Immature natural killer cell (primary cell): ENCODE results near the gene CPD. TPM values are rescaled to one million over a fixed set of nuclear protein-coding genes. Genes with fewer than 3 reads are reported as not detected.
A peak's percentile ranks its signal among the peaks of the same experiment; 100 is the strongest.
"Not testable (repeated sequence)": the region's sequence is repeated elsewhere in the genome, so short reads cannot be mapped to it uniquely, and the experiment has no call there.

Source experiments
- DNase-seq, 3 donors: peaks; one replicate each; pipeline ENCODE4 v3.0.0; 2022; ENCODE audit warnings: mixed read lengths in 1 of 3
- H3K27ac Mint-ChIP-seq, 6 donors: one replicate each; pipeline ENCODE4 v1.8.0; 2020; ENCODE audit warnings: mixed read lengths in 6 of 6, mild to moderate bottlenecking in 5 of 6, inconsistent platforms in 4 of 6, moderate library complexity in 3 of 6
- H3K27me3 Mint-ChIP-seq, 3 donors: one replicate each; pipeline ENCODE4 v1.8.0; 2020 to 2021; ENCODE audit warnings: low read depth in 3 of 3, mild to moderate bottlenecking in 3 of 3, mixed read lengths in 3 of 3, moderate library complexity in 3 of 3, inconsistent platforms in 1 of 3
- H3K36me3 Mint-ChIP-seq, 3 donors: one replicate each; pipeline ENCODE4 v1.8.0; 2020; ENCODE audit warnings: mixed read lengths in 3 of 3, inconsistent platforms in 2 of 3, mild to moderate bottlenecking in 2 of 3
- H3K4me1 Mint-ChIP-seq, 2 donors: one replicate each; pipeline ENCODE4 v1.8.0; 2020; ENCODE audit warnings: inconsistent platforms in 2 of 2, mild to moderate bottlenecking in 2 of 2, mixed read lengths in 2 of 2, moderate library complexity in 1 of 2
- H3K4me3 Mint-ChIP-seq, 5 donors: one replicate each; pipeline ENCODE4 v1.8.0; 2020; ENCODE audit warnings: mild to moderate bottlenecking in 5 of 5, mixed read lengths in 5 of 5, inconsistent platforms in 3 of 5, moderate library complexity in 3 of 5
- H3K9me3 Mint-ChIP-seq, 6 donors: one replicate each; pipeline ENCODE4 v1.8.0; 2020; ENCODE audit warnings: mild to moderate bottlenecking in 6 of 6, mixed read lengths in 6 of 6, inconsistent platforms in 4 of 6, moderate library complexity in 3 of 6
- polyA plus RNA-seq, 3 donors: library from polyadenylated mRNA; unstranded; fragments of 300-500 nt; fragmentation: Illumina TruSeq; gene quantifications; one replicate each; pipeline ENCODE4 v1.2.3, GENCODE V29; 2021

The CPD gene
- polyA plus RNA-seq, 3 donors from 2014 or later = 22.0 to 37.4 (median 24.8) TPM

DNA sequence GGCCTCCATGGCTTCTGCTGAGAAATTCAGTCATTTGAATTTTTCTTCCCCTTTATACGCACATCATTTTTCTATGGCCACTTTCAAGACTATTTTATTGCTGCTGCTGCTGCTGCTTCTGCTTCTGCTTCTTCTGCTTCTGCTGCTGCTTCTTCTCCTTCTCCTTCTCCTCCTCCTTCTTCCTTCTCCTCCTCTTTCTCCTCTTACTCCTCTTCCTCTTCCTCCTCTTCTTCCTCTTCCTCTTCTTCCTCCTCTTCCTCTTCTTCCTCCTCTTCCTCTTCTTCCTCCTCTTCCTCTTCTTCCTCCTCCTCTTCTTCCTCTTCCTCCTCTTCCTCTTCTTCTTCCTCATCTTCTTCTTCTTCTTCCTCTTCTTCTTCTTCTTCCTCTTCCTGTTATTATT is 22.4 kb downstream of the CPD start:
- Mint-ChIP-seq H3K4me3 (no peak overlapping the region), H3K36me3 (peaks cover 12 to 23% (median 22%) of the 10 kb centered on the region in 3 donors), H3K4me1 (peaks cover 26 to 56% of the 10 kb centered on the region in 2 donors), H3K27ac (peak overlapping the region in 3 of 6 donors; percentile 28 to 76 (median 49)), H3K27me3 (peaks cover 0 to 13% (median 0%) of the 10 kb centered on the region in 3 donors), H3K9me3 (peaks cover 0 to 1% (median 0%) of the 10 kb centered on the region in 6 donors)
- no peak for DNase-seq

DNA sequence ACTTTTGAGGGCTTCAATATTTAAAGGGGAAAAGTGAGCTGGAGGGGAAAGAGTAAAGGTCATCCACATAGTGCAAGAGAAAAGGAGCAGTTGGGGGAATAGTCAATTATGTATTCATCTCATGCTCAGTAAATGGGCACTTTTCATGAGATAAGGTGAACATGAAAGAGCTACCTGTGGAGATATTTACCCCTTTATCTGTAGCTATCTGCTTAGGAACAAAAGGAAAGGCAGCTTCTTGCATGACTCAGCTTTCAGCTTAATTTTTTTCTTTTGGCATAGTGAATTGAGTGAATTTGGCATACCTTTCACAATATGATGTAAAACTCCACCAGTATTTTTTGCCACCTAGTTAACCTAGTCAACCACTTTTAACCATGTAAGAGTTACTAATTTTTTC is 26.4 kb downstream of the CPD start:
- Mint-ChIP-seq H3K9me3 (peaks cover 0 to 1% (median 0%) of the 10 kb centered on the region in 6 donors), H3K4me3 (no peak overlapping the region), H3K27me3 (peaks cover 0 to 11% (median 0%) of the 10 kb centered on the region in 3 donors), H3K27ac (no peak overlapping the region), H3K36me3 (peaks cover 9 to 23% (median 22%) of the 10 kb centered on the region in 3 donors), H3K4me1 (peaks cover 43 to 73% of the 10 kb centered on the region in 2 donors)
- no peak for DNase-seq

DNA sequence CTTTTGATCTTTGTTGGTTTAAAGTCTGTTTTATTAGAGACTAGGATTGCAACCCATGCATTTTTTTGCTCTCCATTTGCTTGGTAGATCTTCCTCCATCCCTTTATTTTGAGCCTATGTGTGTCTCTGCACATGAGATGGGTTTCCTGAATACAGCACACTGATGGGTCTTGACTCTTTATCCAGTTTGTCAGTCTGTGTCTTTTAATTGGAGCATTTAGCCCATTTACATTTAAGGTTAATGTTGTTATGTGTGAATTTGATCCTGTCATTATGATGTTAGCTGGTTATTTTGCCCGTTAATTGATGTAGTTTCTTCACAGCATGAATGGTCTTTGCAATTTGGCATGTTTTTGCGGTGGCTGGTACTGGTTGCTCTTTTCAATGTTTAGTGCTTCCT is 31.9 kb downstream of the CPD start:
- not testable (repeated sequence) for H3K9me3 Mint-ChIP-seq, H3K36me3 Mint-ChIP-seq, H3K4me3 Mint-ChIP-seq, DNase-seq, H3K27me3 Mint-ChIP-seq
- peak overlapping the region in 1 of 6 donors; percentile 33 for H3K27ac Mint-ChIP-seq
- peaks cover 55 to 76% of the 10 kb centered on the region in 2 donors for H3K4me1 Mint-ChIP-seq

DNA sequence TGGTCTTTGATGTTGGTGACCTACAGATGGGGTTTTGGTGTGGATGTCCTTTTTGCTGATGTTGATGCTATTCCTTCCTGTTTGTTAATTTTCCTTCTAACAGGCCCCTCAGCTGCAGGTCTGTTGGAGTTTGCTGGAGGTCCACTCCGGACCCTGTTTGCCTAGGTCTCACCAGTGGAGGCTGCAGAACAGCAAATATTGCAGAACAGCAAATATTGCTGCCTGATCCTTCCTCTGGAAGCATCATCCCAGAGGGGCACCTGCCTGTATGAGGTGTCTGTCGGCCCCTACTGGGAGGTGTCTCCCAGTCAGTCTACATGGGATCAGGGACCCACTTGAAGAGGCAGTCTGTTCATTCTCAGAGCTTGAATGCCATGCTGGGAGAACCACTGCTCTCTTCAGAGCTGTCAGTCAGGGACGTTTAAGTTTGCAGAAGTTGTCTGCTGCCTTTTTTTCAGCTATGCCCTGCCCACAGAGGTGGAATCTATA is 33.3 kb downstream of the CPD start:
- not testable (repeated sequence) for H3K36me3 Mint-ChIP-seq, H3K9me3 Mint-ChIP-seq, DNase-seq, H3K4me3 Mint-ChIP-seq, H3K27me3 Mint-ChIP-seq, H3K27ac Mint-ChIP-seq
- peaks cover 55 to 72% of the 10 kb centered on the region in 2 donors for H3K4me1 Mint-ChIP-seq

DNA sequence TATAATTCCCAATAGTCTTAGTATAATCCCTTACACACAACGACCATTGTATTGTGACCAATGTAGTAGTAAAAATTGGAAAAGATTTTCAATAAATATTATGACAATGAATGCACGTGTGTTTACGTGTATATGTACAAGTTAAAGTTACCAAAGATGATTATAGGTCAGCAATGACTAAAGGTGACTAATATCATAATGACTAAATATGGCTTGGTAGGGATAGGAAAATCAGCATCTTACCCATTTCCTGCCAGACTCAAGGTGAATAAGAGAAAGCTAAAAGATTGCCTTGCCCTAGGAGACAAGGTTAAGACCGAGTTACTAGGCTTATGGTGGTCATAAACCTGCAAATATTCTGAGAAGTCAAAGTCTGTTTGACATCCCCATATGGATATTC is 34.4 kb downstream of the CPD start:
- H3K4me1 Mint-ChIP-seq = peaks cover 50 to 72% of the 10 kb centered on the region in 2 donors
- no peak overlapping the region for H3K27ac Mint-ChIP-seq
- H3K27me3 Mint-ChIP-seq = peaks cover 0 to 4% (median 0%) of the 10 kb centered on the region in 3 donors
- H3K9me3 Mint-ChIP-seq = no peaks in the 10 kb centered on the region
- no peak overlapping the region for H3K4me3 Mint-ChIP-seq
- DNase-seq = no peak
- H3K36me3 Mint-ChIP-seq = peaks cover 0 to 4% (median 0%) of the 10 kb centered on the region in 3 donors

DNA sequence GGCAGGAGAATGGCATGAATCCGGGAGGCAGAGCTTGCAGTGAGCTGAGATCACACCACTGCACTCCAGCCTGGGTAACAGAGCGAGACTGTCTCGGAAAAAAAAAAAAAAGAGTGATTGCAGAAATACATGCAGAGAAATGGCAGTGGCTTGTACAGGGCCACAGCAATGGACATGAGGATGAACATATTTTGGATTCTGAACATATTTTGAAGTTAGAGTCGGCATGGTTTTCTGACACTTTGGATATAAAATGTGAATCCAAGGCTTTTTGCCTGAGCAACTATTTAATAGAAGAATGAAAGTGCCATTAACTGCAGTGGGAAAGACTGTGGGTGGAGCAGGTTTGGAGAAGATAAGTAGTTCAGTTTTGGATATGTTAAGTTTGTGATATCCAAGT is 35.8 kb downstream of the CPD start:
- DNase-seq = no peak
- Mint-ChIP-seq H3K27me3 (peaks cover 0 to 4% (median 0%) of the 10 kb centered on the region in 3 donors), H3K4me1 (peaks cover 37 to 58% of the 10 kb centered on the region in 2 donors), H3K4me3 (no peak overlapping the region), H3K27ac (no peak overlapping the region), H3K9me3 (no peaks in the 10 kb centered on the region), H3K36me3 (peaks cover 0 to 4% (median 0%) of the 10 kb centered on the region in 3 donors)

DNA sequence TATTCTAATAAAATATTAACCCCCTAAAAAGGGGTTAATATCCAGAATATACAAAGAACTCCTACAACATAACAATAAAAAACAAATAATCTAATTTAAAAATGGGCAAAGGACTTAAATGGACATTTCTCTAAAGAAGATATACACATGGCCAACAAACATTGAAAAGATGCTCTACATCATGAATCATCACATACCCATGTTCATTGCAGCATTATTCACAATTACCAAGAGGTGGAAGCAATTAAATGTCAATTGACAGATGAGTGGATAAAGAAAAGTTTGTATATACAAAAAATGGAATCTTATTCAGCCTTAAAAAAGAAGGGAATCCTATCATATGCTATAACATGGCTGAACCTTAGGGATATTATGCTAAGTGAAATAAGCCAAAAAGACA is 36.8 kb downstream of the CPD start:
- Mint-ChIP-seq H3K27ac (no peak overlapping the region), H3K36me3 (peaks cover 0 to 4% (median 0%) of the 10 kb centered on the region in 3 donors), H3K27me3 (peaks cover 0 to 4% (median 0%) of the 10 kb centered on the region in 3 donors), H3K9me3 (no peaks in the 10 kb centered on the region), H3K4me3 (no peak overlapping the region), H3K4me1 (peaks cover 27 to 48% of the 10 kb centered on the region in 2 donors)
- no peak for DNase-seq

DNA sequence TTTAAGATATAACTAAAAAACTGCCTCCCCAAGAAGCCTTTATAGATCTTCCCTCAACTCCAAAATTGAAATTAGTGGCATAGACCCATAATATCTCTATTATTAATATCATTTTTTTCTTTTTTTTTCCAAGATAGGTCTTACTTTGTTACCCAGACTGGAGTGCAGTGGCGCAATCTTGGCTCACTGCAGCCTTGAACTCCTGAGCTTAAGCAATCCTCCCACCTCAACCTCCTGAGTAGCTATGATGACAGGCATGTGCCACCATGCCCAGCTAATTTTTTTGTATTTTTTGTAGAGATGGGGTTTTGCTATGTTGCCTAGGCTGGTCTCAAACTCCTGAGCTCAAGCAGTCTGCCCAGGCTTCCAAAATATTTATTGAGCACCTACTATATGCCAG is 39.3 kb downstream of the CPD start:
- H3K4me3 Mint-ChIP-seq, DNase-seq, H3K27ac Mint-ChIP-seq, H3K9me3 Mint-ChIP-seq, H3K27me3 Mint-ChIP-seq: not testable (repeated sequence)
- Mint-ChIP-seq H3K4me1 (peaks cover 16 to 31% of the 10 kb centered on the region in 2 donors), H3K36me3 (peaks cover 7 to 14% (median 9%) of the 10 kb centered on the region in 3 donors)

DNA sequence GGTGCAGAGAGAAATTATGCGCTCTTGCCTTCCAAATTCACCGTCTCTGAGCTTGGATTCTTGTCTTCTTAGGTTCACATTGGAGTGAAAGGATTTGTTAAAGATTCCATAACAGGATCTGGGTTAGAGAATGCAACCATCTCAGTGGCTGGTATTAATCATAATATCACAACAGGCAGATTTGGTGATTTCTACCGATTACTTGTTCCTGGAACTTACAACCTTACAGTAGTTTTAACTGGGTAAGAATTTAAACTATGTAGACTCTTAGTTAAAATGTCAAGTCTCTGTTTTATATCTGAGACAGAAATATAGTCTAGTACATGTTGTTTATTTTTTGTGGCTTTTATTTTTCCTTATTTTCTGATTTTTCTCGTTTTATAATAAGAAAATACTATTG is 42.9 kb downstream of the CPD start:
- no peak for DNase-seq
- peaks cover 3 to 7% of the 10 kb centered on the region in 2 donors for H3K4me1 Mint-ChIP-seq
- peaks cover 0 to 2% (median 0%) of the 10 kb centered on the region in 3 donors for H3K27me3 Mint-ChIP-seq
- H3K9me3 Mint-ChIP-seq = no peaks in the 10 kb centered on the region
- H3K4me3 Mint-ChIP-seq = no peak overlapping the region
- H3K27ac Mint-ChIP-seq = no peak overlapping the region
- peaks cover 10 to 30% (median 12%) of the 10 kb centered on the region in 3 donors for H3K36me3 Mint-ChIP-seq

DNA sequence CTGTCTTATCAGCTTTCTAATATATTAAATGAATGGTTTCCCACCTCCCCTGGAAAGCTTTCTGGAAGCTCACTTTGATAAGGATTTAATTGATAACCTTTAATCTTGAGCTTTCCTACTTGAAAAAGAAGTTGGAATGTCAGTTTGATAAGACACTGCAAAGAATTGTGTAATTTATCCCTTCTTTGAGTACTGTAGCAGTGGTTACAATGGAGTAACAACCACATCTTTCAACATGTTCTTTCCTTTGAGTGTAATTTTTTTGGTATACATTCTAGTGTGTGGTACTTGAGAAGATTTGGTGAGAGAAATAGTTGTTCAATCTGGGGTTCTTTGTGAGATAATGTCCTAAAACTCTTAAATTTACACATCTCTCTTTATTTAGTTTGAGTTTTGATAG is 43.4 kb downstream of the CPD start:
- Mint-ChIP-seq H3K9me3 (no peaks in the 10 kb centered on the region), H3K4me1 (peaks cover 3 to 7% of the 10 kb centered on the region in 2 donors), H3K36me3 (peaks cover 10 to 32% (median 12%) of the 10 kb centered on the region in 3 donors), H3K27me3 (peaks cover 0 to 2% (median 0%) of the 10 kb centered on the region in 3 donors), H3K4me3 (no peak overlapping the region), H3K27ac (peak overlapping the region in 1 of 6 donors; percentile 41)
- no peak for DNase-seq

DNA sequence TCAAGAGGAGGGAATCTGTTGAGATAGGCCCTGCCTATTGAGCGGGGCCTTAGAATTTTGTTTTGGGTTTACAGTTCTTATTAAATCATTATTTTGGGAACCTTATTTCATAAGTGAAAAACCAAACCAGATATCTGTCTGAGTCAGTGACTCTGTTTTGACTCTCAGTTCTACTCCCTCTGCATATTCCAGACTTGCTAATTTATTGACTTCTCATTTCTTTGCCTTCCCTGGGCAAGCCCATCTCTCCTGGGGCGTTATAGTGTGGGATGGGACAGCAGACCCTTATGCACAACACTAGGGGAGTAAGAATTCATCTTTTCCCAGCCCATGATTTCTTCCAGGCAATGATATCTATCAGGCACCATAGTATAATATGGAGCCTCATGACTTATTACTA is 45.7 kb downstream of the CPD start:
- H3K9me3 Mint-ChIP-seq = no peaks in the 10 kb centered on the region
- DNase-seq = no peak
- no peaks in the 10 kb centered on the region for H3K4me1 Mint-ChIP-seq
- no peak overlapping the region for H3K4me3 Mint-ChIP-seq
- H3K27ac Mint-ChIP-seq = no peak overlapping the region
- H3K27me3 Mint-ChIP-seq = peaks cover 0 to 2% (median 2%) of the 10 kb centered on the region in 3 donors
- peaks cover 14 to 48% (median 24%) of the 10 kb centered on the region in 3 donors for H3K36me3 Mint-ChIP-seq

DNA sequence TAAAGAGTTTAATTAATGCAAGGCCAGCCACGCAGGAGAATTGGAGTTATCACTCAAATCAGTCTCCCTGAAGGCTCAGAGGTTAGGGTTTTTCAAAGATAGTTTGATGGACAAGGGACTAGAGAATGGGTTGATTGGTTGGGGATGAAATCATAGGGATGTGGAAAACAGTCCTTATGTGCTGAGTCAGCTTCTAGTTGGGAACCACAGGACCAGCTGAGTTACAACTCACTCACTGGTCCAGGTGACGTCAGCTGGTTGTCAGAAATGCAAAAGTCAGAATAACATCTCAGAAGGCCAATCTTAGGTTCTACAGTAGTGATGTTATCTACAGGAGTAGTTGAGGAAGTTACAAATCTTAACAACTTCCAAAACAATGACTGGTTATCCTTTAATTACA is 47.6 kb downstream of the CPD start:
- H3K36me3 Mint-ChIP-seq = peaks cover 11 to 53% (median 25%) of the 10 kb centered on the region in 3 donors
- no peak overlapping the region for H3K4me3 Mint-ChIP-seq
- no peaks in the 10 kb centered on the region for H3K4me1 Mint-ChIP-seq
- DNase-seq = no peak
- no peaks in the 10 kb centered on the region for H3K9me3 Mint-ChIP-seq
- H3K27ac Mint-ChIP-seq = peak overlapping the region in 1 of 6 donors; percentile 51
- H3K27me3 Mint-ChIP-seq = peaks cover 0 to 2% (median 2%) of the 10 kb centered on the region in 3 donors

DNA sequence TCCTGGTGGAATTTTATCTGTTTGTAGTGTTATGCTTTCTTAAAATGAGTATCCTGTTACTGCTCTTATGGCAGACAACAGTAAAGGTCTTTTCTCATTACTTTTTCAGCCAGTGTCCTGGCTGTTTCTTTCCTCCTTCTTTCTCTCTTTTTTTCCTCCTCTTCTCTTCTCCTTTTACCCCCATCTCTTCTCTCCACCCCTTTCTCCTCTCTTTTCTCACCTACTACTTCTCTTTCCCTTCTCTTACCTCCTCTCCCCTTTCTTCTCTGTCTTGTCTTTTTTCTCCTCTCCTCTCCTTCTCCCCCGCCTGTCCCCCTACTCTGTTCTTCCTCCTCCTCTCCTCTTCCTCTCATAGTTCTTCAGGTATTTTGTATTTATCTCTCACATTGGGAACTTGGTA is 48.9 kb downstream of the CPD start:
- H3K27ac Mint-ChIP-seq = peak overlapping the region in 2 of 6 donors; percentile 58 to 73
- H3K36me3 Mint-ChIP-seq = peaks cover 7 to 54% (median 28%) of the 10 kb centered on the region in 3 donors
- H3K4me3 Mint-ChIP-seq = no peak overlapping the region
- H3K4me1 Mint-ChIP-seq = no peaks in the 10 kb centered on the region
- DNase-seq = no peak
- no peaks in the 10 kb centered on the region for H3K9me3 Mint-ChIP-seq
- peaks cover 0 to 2% (median 2%) of the 10 kb centered on the region in 3 donors for H3K27me3 Mint-ChIP-seq

DNA sequence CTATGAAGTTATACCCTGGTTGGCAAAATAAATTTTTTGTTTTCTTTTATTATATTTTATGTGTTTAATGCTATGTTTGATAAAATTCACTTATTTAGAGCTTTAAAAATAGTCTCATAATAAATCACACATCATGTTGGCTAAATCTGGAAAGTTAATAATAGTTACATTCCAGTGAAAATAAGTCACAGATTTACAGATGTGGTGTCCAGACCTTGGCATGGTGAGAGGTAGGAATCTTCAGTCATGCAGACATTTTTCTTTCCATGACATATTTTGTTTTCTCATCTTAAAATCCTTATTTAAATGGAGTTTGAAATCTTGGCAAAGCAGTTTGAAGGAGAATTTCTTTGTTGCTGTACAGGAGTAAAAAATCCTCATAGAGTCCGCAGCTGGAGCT is 50.4 kb downstream of the CPD start:
- H3K4me1 Mint-ChIP-seq = no peaks in the 10 kb centered on the region
- peaks cover 0 to 2% (median 0%) of the 10 kb centered on the region in 3 donors for H3K27me3 Mint-ChIP-seq
- no peak for DNase-seq
- H3K36me3 Mint-ChIP-seq = peaks cover 18 to 58% (median 34%) of the 10 kb centered on the region in 3 donors
- peak overlapping the region in 1 of 6 donors; percentile 72 for H3K27ac Mint-ChIP-seq
- H3K4me3 Mint-ChIP-seq = no peak overlapping the region
- no peaks in the 10 kb centered on the region for H3K9me3 Mint-ChIP-seq

DNA sequence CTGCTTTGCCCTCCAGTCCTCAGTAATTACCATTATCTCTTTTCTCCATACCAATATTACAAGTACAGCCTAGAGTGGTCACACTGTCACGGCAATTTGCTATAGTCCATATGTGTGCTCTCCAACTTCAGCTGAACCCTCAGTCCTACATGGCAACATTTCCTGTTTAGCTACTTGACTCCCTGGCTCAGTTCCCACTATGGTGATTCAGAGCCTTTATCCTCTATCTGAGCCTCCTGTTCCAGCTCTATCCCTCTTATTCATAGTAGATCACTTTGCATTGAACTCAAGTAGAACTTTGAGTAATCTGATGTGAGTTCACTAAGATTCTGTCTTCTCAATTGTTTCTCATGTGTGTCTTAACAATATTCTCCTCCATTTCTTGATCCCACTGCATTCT is 54.8 kb downstream of the CPD start:
- no peaks in the 10 kb centered on the region for H3K9me3 Mint-ChIP-seq
- no peak for DNase-seq
- H3K27ac Mint-ChIP-seq = no peak overlapping the region

More for the DNA sequence above, 54.8 kb downstream of the CPD start:
- Mint-ChIP-seq H3K36me3 (peaks cover 26 to 48% (median 46%) of the 10 kb centered on the region in 3 donors), H3K4me3 (no peak overlapping the region), H3K27me3 (peaks cover 0 to 5% (median 2%) of the 10 kb centered on the region in 3 donors), H3K4me1 (peaks cover 6 to 8% of the 10 kb centered on the region in 2 donors)
